K562 (cell line): ENCODE data around the gene CHCHD6. TPM values are rescaled to one million over a fixed set of nuclear protein-coding genes. Genes with fewer than 3 reads are reported as not detected.

ENCODE experiments used
- AFF4 ChIP-seq: sonication (generic); formaldehyde crosslinking; IDR thresholded peaks from 2 replicates; pipeline ENCODE4 v1.8.0; 2023; ENCODE audit warnings: mild to moderate bottlenecking, missing genetic modification reagents
- BRD4 ChIP-seq: fragments of 200-600 bp; sonication (generic); IDR thresholded peaks from 2 replicates; pipeline ENCODE4 v1.6.1; 2017; ENCODE audit warnings: inconsistent platforms
- CHD7 ChIP-seq: fragments of 200-600 bp; sonication (generic); IDR thresholded peaks from one replicate; pipeline ENCODE4 v1.6.1; 2012; ENCODE audit warnings: mild to moderate bottlenecking, low read depth, low read length, inconsistent platforms
- E4F1 ChIP-seq: fragments of 250-450 bp; sonication (Bioruptor Pico); IDR thresholded peaks from 2 replicates; pipeline ENCODE4 v1.5.0; 2021; ENCODE audit warnings: mild to moderate bottlenecking, borderline replicate concordance
- ETS2 ChIP-seq: IDR thresholded peaks from 2 replicates; pipeline ENCODE4 v1.6.1; 2016; ENCODE audit warnings: borderline replicate concordance, missing genetic modification characterization, mild to moderate bottlenecking, moderate library complexity, missing compliant biosample characterization; ENCODE audit not compliant: poor library complexity, severe bottlenecking
- MBD2 ChIP-seq: sonication (generic); IDR thresholded peaks from 2 replicates; pipeline ENCODE4 v1.6.1; 2016; ENCODE audit warnings: low read depth, borderline replicate concordance
- polyA plus RNA-seq, 8 experiments: library from polyadenylated mRNA; depleted of rRNA in 4 of 8; stranded (reverse) in 5 of 8; unstranded in 3 of 8; fragments of >200 nt; fragmentation: Nextera tagmentation in 2 of 8; fragmentation: Illumina TruSeq in 1 of 8; extraction: Ambion mirVana in 2 of 8; extraction: Trizol in 1 of 8; gene quantifications; 2 replicates each; pipeline versions ENCODE4 v1.2.1 to v1.2.3, GENCODE V29; 2011 to 2014; ENCODE audit warnings: inconsistent platforms in 1 of 8, missing spikeins in 1 of 8
- total RNA-seq, 7 experiments: library from RNA; depleted of rRNA in 6 of 7; stranded (reverse); fragments of >200 nt in 6 of 7; fragmentation: Illumina TruSeq in 2 of 7; extraction: Trizol in 2 of 7; gene quantifications; 2 replicates each; pipeline versions ENCODE4 v1.2.1 to v1.2.3, GENCODE V29; 2011 to 2021; ENCODE audit warnings: low replicate concordance in 1 of 7
- TF ChIP-seq, protein P1 (sequence below): fragments of 250-450 bp; sonication (Bioruptor Pico); IDR thresholded peaks from 2 replicates; pipeline ENCODE4 v1.8.0; 2022; ENCODE audit warnings: inconsistent platforms

The CHCHD6 gene
- total and polyA plus RNA-seq, 9 of the 15 experiments (the other 6 are each of a cell fraction or from before 2014, with no cell fraction given), result 4.6 to 18.6 (median 10.9) TPM

DNA sequence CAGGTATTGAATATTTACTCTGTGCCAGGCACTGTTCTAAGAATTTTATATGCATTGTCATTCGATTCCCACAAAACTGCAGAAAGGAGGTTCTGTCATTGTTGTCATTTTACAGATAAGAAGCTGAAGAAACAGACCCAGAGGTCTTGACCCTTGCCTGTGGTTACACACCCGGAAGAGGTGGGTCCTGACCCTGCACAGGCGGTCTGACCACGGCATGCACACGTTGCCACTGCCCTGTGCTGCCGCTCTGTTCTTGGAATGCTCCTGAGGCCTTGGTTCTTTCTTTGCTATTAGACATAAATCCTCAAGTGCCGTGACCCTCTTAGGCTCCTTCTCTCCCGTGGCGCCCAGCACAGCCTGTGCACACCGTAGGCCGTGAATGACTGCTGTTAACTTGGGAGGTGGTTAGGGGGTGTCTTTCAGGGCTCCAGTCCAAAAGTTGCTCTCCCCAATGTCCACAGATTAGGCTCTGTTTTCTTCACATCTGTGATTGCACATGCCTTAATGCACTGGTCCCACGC, 204.8 kb downstream of the CHCHD6 start (continued):
- TF ChIP-seq, protein P1, sequence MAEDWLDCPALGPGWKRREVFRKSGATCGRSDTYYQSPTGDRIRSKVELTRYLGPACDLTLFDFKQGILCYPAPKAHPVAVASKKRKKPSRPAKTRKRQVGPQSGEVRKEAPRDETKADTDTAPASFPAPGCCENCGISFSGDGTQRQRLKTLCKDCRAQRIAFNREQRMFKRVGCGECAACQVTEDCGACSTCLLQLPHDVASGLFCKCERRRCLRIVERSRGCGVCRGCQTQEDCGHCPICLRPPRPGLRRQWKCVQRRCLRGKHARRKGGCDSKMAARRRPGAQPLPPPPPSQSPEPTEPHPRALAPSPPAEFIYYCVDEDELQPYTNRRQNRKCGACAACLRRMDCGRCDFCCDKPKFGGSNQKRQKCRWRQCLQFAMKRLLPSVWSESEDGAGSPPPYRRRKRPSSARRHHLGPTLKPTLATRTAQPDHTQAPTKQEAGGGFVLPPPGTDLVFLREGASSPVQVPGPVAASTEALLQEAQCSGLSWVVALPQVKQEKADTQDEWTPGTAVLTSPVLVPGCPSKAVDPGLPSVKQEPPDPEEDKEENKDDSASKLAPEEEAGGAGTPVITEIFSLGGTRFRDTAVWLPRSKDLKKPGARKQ (CRISPR knock-in tag), result no peak
- TF ChIP-seq CHD7, result no peak
- peak; percentile 59; the same call in 1 of the 2 replicates for TF ChIP-seq BRD4
- no peak for TF ChIP-seq E4F1
- TF ChIP-seq AFF4 (CRISPR knock-in tag), result no peak
- peak; percentile 24; the same call in 1 of the 2 replicates for TF ChIP-seq MBD2
- TF ChIP-seq ETS2 (tag), result no peak
